Hematopoietic multipotent progenitor cell treated with erythropoietin and hydrocortisone succinate and interleukin-3 and kit ligand, for 15 days (in vitro differentiated cells): ENCODE measurements around the gene LDB1.

Source experiments
- DNase-seq: peaks from one replicate; pipeline ENCODE4 v3.0.0-alpha.2; 2015; ENCODE audit warnings: low spot score

Gene LDB1

DNA sequence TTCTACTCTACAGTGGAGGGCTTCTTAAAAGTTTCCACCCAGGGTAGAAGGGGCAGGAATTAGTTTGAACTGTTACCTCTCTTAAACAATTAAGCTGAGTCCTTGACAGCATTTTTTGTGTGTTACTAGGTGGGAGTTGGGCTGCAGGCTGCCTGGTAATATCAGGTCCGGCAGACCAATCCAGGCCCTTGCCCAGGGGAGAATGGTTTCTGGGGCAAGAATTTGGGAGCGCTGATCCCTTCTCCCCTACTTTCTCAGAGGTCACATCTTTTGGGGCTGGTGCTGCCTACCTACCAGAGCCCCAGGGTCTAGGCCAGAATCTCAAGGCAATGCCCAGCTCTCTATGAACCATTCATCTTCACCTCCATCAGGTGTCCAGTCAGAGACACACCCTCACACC, 14.2 kb upstream of the LDB1 start:
- no peak for DNase-seq

DNA sequence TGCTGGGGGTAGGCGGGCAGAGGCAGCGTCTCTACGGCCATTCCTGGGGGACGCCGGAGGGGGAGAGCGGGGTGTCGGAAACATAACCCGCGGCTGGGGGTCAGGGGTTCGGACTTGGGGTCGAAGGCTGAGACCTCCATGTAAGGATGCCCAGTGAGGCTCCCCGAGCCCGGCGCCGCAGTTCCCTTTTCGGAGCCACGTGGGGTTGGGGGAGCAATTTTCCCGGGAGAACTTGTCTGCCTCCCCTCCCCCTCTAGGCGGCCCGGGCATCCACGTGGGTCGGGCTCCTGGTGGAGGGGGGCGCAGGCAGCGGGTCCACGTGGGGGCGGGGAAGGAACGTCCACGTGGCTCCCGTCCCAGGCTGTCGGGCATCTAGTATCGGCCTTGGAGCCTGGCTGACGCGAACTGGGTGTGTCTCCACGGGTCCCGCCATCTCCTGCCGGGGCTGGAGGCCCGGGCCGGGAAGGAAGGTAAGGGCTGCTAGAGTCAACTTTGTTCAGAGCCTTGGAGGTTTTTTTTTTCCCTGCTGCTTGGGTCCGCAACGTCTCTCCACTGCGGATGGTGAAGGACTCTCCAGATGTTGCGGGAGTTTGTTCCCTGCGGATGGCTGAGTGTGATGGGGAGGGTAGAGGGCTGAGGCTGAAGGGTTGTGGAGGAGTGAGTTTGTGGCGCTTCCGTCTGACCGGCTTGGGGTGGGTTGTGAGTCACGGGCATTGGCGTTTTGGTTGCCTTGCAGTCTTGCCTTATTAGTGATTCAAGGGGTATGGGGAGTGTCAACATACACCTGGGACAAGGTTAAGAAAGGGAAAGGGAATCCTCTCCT, 13.4 kb upstream of the LDB1 start:
- peak; percentile 58 for DNase-seq

DNA sequence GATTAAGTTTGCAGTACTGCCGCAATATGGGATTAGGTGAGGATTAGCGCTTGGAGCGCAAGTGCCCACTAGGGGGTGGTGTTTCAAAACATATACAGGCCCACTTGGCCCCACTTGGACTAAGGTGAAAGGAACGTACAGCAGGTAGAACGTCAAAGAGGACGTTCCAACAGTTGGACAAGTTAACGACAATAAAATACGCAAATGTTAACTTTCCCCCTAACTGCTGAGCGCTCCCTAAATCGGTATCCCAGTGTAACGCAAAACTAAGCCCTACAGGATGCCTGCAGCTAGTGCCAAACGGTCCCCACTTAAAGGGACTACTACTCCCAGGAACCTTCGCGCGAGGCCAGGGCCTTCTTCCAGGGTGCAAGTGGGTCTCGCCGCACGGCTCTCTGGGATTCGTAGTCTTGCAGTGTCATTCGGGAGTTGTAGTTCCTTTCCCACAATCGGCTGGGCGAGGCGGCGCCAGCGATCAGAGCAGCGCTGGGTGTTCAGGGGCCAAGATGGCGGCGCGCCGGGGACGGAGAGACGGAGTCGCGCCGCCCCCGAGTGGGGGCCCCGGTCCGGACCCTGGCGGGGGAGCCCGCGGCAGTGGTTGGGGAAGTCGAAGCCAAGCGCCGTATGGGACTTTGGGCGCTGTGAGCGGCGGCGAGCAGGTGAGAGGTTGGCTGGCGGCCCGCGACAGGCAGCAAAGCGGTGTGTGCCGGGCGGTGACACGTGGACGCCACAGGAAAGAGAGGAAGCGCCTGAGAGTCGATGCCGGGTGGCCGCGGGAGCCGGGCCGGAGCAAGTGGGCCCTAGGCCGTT, 12.6 kb upstream of the LDB1 start, which contains the start of gene PPRC1:
TSS of gene PPRC1 (plus strand) at position 478 of the 810 bp plus-strand sequence. CDS start at position 507, 29 bp downstream.
- DNase-seq: peak; percentile 98

DNA sequence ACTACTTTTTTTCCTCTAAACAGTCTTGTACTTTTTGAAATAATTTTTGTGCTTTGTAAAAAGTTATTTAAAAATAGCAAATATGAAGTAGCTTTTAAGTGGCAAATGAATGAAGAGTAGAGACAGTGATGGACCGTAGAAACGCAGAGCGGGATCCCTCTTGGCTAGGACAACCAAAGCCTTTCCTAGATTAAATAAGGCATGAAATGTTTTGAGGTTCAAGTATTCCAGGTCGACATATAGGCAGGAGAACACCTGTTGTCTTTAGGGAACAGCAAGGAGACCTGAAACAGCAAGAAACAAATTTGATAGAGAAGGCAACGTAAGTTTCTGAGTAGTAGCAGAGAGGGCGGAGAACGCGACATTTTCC, 12.0 kb upstream of the LDB1 start:
- DNase-seq: no peak

GRCh38 chr10:102131286-102132170, 11.4 kb upstream of the LDB1 start:
- no peak for DNase-seq

- DNase-seq: no peak
These were observed 3.1 kb upstream of the LDB1 start for GRCh38 chr10:102123223-102123622.

DNA sequence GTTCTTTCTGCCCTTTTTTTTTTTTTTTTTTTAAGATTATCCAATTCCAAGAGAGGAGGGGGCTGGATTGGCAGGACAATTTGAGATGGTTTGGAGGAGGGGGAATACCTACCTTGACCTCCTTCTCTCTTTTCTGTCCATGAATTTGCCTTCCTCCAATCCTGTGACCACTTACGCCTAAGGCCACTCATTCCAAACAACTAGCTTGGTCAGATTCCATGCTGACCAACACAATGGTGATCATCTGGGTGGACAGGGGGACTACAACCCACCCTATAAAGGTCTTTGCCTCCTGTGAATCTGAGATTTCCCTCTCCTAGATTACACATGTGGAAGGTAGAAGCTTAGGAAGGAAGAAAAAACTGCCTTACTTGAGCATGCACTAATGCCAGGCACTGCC, 2.3 kb upstream of the LDB1 start:
- DNase-seq: no peak

- no peak for DNase-seq
These were observed 1.7 kb upstream of the LDB1 start for GRCh38 chr10:102121739-102122372.

- DNase-seq: no peak
These were observed 997 bp upstream of the LDB1 start for GRCh38 chr10:102120991-102121738.

DNA sequence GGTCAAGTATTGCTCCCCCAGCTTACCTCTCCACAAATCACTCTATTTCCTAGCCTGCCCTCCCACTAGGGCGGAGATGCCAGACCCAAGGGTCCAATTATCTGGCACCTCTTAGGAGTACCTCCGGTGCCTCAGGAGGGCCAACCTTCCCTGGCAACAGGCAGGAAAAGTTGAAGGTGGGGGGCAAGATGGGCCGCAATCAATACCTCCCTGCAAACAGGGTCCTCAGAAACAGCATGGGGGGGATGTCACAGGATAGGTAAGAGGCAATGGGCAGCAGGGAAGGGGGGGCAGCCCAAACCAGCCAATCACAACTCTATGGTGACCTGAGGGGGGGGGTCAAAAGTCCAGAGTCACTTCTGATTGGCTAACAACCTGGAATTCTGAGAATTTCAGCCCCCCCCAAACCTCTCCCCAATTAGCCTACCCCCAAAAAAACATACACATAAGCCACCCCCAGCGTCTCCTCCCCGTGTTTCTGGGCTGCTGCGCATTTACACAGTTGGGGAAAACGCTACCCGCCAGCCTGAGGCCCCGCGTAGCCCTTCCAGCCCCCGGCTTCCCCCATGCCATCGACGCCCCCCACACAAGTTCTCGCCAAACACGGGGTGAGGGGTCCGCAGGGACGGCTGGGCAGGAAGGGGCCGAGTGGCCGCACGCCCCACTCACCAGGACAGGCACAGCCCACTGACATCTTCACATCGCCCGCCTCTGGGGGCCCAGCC, 589 bp downstream of the LDB1 start:
- DNase-seq: peak; percentile 61

DNA sequence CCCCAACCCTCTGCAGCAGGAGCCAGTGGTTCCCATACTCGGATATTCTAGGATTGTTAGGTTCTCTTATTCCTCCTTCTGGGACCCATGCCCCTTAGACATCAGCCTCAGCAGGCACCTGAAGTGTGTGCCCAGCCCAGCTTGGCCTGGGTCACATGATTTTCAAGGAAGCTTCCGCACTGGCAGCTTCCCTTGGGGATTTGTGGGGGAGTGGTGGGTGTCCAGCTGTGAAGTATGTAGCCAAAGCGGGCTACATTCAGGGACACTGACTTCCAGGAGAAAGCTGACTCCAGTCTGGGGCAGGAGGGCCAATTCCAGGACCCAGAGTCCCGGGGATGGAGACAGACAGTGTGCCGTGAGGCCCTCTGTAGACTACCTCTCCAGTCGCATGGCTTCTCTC, 1.3 kb downstream of the LDB1 start:
- no peak for DNase-seq

DNA sequence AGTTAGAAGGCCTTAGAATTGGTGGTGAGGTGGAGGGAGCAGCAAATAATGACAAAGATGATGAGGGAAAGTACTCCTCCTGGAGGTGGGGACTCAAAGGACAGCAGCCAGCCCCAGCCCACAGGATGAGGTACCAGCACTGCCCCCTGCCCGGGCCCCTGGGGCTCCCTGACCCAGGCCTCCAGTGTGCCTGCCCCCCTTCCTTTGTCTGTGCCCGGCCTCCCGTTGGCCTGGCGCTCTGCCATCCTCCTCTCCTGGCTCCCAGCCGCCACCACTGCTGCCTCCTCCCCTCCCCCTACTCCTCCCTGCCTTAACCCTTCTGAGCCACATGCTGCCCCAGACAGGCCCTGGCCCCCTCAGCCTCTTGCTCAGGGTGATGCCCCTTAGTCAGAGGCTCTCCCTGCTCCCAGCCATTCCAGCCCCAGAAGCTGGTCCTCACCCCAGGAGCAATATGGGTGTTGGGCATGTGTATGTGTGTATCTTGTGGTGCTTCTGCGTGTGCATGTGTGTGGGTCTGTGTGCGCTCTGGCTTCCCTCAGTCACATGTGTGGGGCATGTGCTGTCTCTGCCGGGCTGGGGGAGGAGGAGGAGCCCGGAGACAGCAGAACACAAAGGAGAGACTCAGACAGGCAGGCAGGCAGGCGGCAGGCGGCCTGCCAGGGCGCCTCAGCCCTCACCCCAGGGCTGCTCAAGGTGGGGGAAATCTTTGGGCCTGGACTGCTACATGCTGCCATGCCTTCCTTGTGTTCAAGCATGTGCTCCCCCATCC, 2.6 kb downstream of the LDB1 start:
- peak; percentile 77 for DNase-seq

GRCh38 chr10:102116656-102117055, 3.5 kb downstream of the LDB1 start:
- no peak for DNase-seq

DNA sequence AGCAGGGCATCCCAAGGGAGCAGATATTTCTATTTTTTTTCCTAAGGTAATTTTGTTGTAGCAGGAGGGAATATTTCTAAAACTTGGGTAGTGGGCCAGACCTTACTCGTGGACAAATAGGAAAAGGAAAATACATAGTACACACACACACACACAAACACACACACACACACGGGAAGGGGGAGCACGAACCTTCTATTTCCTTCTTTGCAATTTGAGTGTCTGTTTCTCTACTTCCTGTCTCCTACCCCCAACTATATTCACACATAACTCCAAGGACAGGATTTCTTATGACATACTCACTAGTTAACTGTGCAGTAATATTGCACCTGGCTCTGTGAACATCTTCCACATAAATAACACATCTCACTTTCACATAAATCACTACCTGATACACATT, 4.4 kb downstream of the LDB1 start:
- DNase-seq: no peak

DNA sequence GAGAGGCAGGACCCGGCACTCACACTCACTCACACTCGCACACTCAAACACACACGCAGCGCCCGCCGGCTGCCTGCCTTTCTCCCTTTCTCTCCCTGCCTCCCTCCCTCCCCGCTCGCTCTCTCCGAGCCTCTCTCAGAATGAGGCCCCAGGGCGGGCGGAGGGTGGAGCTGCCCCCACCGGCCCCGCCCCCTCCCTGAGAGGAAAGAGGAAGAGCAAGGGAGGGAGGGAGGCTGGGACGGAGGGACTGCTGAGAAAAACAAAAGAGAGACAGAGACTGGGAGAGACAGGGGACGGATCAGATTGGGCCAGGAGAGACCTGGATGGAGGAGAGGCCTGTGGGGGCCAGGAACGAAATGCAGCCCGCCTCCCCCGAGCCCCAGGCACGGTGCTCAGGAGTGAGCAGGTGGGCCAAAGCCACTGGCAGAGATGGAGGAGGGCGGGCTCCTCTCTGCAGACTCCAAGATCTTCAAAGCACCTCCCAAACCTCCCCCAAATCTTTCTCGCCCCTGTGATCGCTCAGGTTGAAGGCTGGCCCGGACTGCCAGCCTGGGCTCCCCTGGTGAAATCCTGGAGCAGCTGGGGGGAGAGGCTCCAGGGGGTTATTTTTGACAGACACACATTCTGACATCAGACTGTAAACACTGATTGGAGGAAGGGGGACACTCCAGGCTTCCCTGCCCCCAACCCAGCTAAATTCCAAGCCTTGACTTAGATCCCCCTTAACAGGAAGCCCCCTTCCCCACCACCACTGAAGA, 5.1 kb downstream of the LDB1 start:
- DNase-seq: peak; percentile 90

DNA sequence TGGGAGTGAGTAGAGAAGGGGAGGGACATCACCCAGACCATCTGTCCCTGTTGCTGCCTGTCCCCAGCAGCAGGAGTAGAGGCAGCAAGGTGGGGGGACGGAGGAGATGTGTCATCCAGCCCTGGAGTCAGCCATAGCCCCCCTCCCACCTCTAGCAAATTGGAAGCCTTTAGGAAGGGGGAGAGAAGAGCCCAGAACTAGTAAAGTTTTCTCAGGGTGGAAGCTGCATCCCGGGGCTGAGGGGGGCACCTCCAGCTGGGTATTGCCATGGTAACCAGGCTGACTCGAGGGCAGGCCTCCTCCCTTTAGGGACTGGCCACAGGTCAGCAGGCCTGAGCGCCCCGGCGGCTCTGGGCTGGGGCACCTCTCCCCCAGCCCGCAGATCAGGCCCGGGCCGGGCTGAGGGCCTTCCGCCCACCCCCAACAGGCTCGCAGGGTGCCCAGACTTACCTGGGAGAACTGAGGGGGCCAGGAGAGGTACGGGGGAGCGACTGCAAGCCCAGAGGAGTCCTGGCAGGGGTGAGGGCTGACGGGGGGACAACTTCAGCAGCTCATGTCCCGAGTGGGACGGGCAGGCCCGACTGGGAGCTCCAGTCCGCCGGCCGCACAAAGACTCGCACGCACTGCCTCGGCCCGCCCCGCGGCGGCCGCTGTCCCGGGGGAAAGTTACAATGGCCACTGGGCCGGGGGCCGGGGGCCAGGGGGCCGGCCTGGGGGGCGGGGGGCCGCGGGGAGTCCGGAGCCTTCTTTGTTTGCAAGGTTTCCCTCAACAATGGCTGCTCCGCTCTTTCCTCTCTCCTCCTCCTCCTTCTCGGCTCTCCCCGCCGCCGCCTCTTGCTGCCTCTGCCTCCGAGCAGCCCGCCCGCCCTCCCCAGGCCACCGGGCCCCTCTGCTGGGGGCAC, 6.0 kb downstream of the LDB1 start:
- DNase-seq: peak; percentile 41

DNA sequence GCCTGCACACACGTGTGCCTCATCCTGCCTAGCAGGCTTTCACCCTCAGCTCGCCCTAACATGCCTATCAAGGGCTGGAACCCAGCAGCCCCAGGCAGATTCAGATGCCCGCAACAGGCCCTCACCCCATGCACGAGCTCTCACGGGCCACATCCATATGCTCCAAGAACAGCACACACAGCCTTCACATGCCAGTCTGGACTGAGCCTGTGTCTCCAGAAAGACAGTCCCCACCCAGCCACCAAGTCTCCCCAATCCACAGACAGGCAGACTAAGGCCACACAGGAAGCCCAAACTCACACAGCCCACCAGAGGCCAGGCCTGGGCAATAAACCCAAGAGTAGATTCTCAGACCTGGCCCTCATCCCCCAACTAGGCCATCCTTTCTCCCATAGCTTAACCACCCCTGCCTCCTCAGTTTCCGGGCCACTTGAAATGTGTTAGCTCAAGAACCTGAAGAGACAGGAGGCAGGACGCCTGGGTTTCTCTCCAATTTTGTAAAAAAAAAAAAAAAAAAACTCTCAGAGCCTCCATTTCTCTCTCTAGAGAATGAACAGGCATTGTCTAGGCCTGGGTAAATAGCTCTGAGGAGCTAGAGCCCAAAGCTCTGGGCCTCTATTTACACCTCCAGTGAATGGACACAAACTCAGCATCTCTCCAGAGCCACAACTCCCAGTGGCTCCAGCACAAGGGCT, 6.8 kb downstream of the LDB1 start:
- DNase-seq: peak; percentile 52
